GM12878 (cell line): Measurements from ENCODE around the gene PRTFDC1.

Experiments used
- BHLHE40 ChIP-seq, 2 experiments: fragments of 450-650 bp in 1 of 2; IDR thresholded peaks; 2 replicates each; pipeline ENCODE4 v1.6.1; 2011 to 2017; ENCODE audit warnings: low read depth in 2 of 2, borderline replicate concordance in 1 of 2, improper control_type of control experiment in 1 of 2, low read length in 1 of 2, mild to moderate bottlenecking in 1 of 2
- CHD2 ChIP-seq: IDR thresholded peaks from 2 replicates; pipeline ENCODE4 v1.6.1; 2011; ENCODE audit warnings: low read depth, low read length, improper control_type of control experiment, borderline replicate concordance
- EP300 ChIP-seq, 2 experiments: fragments of 150-350 bp in 1 of 2; IDR thresholded peaks; 2 replicates each; pipeline ENCODE4 v1.6.1; 2011 to 2012; ENCODE audit warnings: low read depth in 2 of 2, low read length in 2 of 2, borderline replicate concordance in 1 of 2, improper control_type of control experiment in 1 of 2, inconsistent platforms in 1 of 2; ENCODE audit not compliant: control insufficient read depth in 1 of 2

DNA sequence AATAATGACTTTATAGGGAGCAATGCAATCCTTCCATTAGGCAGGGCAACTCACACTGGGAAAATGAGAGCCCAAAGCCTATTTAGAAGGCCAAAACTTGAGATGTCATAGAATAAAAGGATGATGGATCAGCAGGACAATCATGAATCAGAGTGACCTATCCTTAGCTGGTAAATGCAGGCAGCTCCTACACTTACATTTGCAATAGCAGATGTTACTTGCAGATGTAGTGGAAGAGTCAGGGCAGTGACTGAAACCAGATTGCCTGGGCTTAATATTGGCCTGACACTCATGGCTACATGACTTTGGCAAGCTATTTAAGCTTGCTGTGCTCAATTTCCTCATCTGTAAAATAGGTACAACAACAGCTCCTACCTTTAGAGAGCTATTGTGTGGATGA, 98.7 kb downstream of the PRTFDC1 start:
- TF ChIP-seq EP300 (IDR thresholded peaks at IDR 0.05; ENCODE audit: borderline replicate concordance in 1 of 2, control insufficient read depth in 1 of 2, low read depth in 2 of 2, low read length in 2 of 2) (no peak), CHD2 (no peak), BHLHE40 (IDR thresholded peaks at IDR 0.05; ENCODE audit: borderline replicate concordance in 1 of 2, low read depth in 2 of 2, low read length in 1 of 2) (no peak)
